SH-SY5Y (cell line): ENCODE data around the gene ZP1.

Experiments
- GATA2 ChIP-seq: IDR thresholded peaks from 2 replicates; pipeline ENCODE4 v1.6.1; 2011; ENCODE audit warnings: mild to moderate bottlenecking, low read depth, low read length
- GATA3 ChIP-seq: IDR thresholded peaks from 2 replicates; pipeline ENCODE4 v1.6.1; 2011; ENCODE audit warnings: low read depth, mild to moderate bottlenecking, low read length, moderate library complexity

- TF ChIP-seq GATA2 (no peak), GATA3 (no peak)
These were observed 8.4 kb upstream of the ZP1 start for GRCh38 chr11:60858731-60859464.
